Stimulated activated CD8-positive, alpha-beta memory T cell treated with anti-CD3 and anti-CD28 coated beads, Interleukin-12 subunit alpha, Interleukin-12 subunit beta, amount 100 ng/mL, for 1 hour (primary cell): ENCODE measurements around the gene OR5P2.
"Not testable (repeated sequence)": the region's sequence is repeated elsewhere in the genome, so short reads cannot be mapped to it uniquely, and the experiment has no call there.

Experiments
- DNase-seq: peaks from one replicate; pipeline ENCODE4 v3.0.0-alpha.2; 2020; ENCODE audit warnings: low read depth

OR5P2 gene, protein sequence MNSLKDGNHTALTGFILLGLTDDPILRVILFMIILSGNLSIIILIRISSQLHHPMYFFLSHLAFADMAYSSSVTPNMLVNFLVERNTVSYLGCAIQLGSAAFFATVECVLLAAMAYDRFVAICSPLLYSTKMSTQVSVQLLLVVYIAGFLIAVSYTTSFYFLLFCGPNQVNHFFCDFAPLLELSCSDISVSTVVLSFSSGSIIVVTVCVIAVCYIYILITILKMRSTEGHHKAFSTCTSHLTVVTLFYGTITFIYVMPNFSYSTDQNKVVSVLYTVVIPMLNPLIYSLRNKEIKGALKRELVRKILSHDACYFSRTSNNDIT

DNA sequence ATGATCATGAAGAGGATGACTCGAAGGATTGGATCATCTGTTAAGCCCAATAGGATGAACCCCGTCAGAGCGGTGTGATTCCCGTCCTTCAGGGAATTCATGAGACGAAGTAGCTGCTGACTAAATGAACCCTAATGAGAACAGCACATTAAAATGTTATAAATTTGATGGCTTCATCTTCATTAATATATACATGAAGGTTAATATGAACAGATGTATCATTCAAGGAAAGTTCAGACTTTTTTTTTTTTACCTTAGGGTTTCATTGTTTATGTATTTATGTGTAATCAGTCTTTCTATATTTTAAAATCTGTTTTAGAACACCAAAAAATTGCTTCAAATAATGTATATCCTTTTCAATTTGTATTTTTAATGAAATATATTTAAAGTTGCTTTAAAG lies at the start of gene OR5P2:
OR5P2 (minus strand) TSS at position 101 of the 400 bp plus-strand sequence; CDS start at position 101, 0 bp downstream.
- DNase-seq = no peak

DNA sequence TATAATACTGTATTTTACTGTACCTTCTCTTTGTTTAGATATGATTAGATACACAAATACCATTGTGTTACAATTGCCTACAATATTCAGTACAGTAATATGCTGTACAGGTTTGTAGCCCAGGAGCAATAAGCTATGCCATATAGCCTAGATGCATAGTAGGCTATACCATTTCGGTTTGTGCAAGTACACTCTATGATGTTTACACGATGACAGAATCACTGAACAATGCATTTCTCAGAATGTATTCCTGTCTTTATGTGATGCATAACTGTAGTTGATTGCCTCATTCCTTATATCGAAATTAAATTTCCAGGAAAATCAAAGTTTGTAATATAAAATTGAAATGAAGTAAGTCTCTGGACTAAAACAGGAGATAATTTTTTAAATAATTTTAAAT lies 49.3 kb upstream of the OR5P2 start:
- no peak for DNase-seq

DNA sequence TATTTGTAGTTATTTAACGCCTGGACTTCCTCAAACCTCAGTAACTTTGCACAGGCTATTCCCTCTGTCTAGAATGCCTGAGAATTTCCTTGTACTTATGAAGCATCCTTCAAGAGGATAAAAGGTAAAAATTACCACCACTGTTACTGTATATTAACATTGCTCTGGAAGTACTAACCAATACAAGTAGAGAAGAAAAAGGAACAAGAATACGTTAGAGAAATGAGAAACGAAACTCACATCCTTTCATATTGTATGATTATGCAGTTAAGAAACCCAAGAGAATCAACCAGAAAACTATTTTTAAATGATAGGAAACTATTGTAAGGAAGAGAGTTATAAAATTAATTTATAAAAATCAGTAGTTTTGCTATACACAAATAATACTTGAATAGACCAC lies 48.2 kb upstream of the OR5P2 start:
- DNase-seq = no peak

DNA sequence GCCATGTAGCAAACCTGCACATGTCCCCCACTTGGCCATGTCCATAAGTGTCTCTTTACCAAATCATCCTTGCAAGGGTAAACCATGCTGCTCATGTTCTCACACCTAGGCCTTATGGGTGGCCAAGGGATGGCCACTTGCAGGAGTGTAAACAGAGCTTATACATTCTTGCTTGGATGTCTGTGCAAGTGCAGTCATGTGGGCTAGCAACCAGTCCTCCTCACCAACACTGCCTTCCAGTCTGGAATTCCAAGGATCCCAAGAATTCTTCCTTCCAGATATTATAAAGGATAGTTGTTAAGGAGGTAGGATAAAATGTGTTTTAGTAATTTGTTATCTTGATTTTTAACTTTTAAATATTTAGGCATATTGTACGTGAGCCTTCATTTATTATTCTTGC lies 47.8 kb upstream of the OR5P2 start:
- no peak for DNase-seq

DNA sequence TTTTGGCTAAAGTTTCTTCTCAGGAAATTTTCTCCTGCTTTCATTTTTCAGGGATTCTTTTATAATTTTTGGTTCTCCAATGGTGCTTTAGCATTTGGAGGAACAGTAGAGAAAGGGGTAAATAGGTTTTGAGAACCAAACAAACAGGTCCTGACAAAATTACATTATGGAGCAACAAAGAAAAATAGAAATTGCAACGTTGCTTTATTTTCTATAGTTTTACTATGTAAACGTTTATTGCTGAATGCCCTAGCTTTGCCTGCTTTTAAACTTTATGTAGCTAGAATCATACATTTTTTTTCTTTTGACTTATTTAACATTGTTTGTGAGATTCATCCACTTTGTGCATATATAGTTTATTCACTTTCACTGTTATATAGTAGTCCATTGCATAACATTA lies 43.8 kb upstream of the OR5P2 start:
- no peak for DNase-seq

DNA sequence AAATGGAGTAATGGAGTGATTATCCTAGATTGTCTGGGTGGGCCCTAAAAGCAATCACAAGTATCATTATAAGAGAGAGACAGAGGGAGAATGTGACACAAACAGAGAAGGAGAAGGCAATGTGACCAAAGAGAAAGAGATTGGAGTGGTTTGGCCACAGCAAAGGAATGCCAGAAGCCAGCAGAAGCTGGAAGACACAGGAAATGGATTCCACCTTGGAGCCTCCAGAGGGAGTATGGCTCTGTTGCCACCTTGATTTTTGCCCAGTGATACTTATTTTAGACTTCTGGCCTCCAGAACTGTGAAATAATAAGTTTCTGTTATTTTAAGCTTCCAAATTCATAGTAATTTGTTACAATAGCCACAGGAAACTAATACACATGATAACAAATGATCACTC lies 36.8 kb upstream of the OR5P2 start:
- no peak for DNase-seq

DNA sequence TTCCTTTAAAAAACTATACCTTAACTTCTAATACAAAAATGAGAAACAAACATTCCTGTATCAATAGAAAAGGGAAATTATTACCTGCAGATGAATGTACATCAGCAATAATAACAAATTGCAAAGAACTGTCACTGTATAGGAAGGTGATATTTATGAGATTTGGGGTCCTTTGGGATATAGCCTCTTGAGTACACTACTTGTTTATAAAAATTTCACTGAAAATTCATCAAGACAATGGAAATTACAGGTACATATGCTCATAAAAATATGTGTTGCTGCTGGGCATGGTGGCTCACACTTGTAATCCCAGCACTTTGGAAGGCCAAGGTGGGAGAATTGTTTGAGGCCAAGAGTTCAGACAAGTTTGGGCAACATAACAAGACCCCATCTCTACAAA lies 34.0 kb upstream of the OR5P2 start, which contains the start of gene OR5P3:
OR5P3 (minus strand) TSS at position 101 of the 400 bp plus-strand sequence.
- DNase-seq = no peak

DNA sequence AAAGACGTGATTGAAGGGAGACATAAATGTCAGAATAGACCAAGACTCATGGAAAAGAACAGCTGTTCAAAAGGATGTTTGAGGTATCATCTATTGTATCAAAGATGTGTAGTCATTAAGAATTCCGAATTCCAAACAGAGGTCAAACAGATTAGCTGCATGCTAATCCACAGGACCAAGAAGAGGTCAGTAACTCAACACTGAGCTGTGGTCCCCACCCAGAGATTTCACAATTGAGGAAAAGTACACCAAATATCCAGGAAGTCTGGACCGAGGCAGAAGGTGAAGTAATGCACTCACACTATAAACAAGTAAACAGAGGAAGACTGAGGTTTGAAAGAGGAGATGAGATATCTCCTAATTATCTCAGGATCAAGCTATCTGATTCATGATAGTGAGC lies 29.6 kb upstream of the OR5P2 start:
- no peak for DNase-seq

DNA sequence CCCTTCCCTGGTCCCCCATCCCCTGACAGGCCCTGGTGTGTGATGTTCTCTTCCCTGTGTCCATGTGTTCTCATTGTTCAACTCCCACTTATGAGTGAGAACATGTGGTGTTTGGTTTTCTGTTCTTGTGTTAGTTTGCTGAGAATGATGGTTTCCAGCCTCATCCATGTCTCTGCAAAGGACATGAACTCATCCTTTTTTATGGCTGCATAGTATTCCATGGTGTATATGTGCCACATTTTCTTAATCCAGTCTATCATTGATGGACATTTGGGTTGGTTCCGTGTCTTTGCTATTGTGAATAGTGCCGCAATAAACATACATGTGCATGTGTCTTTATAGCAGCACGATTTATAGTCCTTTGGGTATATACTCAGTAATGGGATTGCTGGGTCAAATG lies 23.7 kb upstream of the OR5P2 start:
- not testable (repeated sequence) for DNase-seq

DNA sequence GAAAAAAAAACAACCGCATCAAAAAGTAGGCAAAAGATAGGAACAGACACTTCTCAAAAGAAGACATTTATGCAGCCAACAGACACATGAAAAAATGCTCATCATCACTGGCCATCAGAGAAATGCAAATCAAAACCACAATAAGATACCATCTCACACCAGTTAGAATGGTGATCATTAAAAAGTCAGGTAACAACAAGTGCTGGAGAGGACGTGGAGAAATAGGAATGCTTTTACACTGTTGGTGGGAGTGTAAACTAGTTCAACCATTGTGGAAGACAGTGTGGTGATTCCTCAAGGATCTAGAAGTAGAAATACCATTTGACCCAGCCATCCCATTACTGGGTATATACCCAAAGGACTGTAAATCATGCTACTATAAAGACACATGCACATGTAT lies 18.2 kb upstream of the OR5P2 start:
- not testable (repeated sequence) for DNase-seq

DNA sequence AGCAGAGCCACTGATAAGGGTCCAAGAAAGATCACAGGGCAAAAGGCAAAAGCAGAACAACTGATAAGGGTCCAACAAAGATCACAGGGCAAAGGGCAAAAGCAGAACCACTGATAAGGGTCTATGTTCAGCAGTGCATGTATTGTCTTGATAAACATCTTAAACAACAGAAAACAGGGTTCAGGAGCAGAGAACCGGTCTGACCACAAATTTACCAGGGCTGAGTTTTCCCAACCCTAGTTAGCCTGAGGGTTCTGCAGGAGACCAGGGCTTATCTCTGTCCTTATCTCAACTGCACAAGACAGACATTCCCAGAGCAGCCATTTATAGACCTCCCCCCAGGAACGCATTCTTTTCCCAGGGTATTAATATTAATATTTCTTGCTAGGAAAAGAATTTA lies 13.6 kb upstream of the OR5P2 start:
- not testable (repeated sequence) for DNase-seq

DNA sequence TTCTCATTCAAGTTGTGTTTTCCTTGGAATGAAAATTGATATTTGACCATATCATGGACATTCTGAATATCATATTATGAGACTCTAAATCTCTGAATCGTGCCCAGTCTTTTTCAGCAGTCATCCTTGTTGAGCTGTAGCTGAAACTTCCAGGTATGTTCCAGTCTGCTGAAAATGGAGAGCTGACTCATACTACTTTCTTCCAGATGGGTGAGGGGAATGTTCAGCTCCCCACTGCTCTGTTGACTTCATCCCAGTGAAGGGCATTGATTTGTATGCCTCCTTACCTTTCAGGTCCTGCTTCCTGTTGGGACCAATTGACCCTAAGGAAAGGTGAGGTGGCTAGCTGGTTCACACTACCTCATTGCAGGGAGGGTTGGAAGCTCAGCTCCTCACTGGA lies 3.5 kb downstream of the OR5P2 start:
- no peak for DNase-seq

DNA sequence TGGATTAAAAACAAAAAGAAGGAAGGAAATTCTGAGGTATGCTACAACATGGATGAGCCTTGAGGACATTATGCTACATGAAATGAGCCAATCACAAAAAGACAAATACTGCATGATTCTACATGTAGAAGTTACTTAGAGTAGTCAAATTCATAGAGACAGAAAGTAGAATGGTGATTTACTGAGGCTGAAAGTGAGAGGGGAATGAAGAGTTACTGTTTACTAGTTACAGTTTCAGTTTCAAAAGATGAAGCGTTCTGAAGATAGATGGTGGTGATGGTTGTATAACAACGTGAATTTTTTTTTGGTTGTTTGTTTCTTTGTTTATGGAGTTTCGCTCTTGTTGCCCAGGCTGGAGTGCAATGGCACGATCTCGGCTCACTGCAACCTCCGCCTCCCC lies 9.5 kb downstream of the OR5P2 start:
- no peak for DNase-seq

DNA sequence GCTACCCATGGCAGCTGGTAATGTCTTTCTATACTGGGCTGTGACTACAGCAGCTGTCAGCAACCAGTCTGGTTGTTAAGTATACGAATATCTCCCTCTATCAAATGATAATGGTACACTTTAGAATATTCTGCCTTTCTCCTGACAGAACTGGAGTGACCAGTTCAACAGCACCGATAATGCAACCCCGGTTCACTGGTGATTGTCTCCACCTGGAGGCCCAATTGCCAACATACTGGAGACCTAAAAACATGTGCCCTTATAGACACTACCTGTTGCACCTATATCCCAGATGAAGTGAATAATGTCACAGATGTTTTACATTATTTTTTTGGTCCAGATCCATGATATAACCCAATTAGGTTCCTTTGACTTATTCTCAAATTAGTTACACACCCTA lies 21.1 kb downstream of the OR5P2 start:
- DNase-seq = no peak

DNA sequence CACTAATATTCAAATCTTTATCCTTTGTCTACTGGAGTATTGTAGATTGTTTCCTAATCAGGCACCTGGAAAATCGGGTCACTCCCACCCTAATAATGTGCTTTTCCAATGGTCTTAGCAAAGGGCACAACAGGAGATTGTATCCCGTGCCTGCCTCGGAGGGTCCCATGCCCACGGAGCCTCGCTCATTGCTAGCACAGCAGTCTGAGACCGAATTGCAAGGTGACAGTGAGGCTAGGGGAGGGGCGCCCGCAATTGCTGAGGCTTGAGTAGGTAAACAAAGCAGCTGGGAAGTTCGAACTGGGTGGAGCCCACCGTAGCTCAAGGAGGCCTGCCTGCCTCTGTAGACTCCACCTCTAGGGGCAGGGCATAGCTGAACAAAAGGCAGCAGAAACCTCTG lies 32.4 kb downstream of the OR5P2 start:
- DNase-seq = not testable (repeated sequence)

DNA sequence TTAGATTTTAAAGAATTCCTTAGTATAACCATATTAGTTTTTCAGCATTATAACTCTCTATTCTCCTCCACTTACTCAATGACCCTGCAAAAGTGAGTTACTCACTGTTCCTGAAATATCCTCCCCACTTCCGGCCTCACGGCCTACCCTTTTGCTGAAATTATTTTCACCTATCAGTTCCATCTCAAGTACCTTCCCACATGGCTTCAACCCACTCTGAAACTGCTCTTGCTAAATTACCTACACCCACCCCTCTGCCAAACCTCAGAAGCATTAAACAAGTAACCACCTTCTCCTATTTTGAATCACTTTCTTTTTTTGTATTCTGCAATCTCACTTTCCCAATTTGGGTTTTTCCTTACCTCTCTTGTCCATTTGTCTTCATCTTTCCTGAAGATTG lies 37.7 kb downstream of the OR5P2 start:
- no peak for DNase-seq

DNA sequence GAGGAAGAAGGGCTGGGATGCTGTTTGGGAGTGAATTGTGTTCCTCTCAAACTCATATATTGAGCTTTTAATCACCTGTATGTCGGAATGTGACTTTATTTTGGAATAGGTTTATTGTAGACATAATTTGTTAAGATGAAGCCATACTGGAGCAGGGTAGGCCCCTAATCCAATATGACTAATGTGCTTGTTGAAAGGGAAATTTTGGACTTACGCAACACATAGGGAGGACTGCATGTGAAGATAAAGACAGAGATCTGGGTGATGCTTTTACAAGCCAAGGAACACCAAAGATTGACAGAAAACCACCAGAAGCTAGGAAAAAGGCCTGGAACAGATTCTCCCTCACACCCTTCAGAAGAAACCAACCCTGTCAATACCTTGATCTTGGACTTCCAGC lies 47.3 kb downstream of the OR5P2 start:
- no peak for DNase-seq
